Neutrophil (primary cell): ENCODE results near the gene PMVK.

Experiments used
- H3K27ac ChIP-seq: fragments of 200-600 bp; sonication (generic); 2 replicates; pipeline ENCODE4 v1.5.1; 2016; ENCODE audit warnings: mild to moderate bottlenecking, moderate library complexity
- H3K27me3 ChIP-seq: fragments of 200-600 bp; sonication (generic); 2 replicates; pipeline ENCODE4 v1.6.0; 2016; ENCODE audit warnings: mild to moderate bottlenecking
- H3K36me3 ChIP-seq: fragments of 200-600 bp; sonication (generic); 2 replicates; pipeline ENCODE4 v1.5.1; 2017
- H3K4me1 ChIP-seq, 2 experiments: fragments of 200-600 bp in 1 of 2; sonication (generic) in 1 of 2; 1 replicate in 1 of 2; 2 replicates in 1 of 2; pipeline versions ENCODE4 v1.5.1 to v1.6.1; 2013 to 2016; ENCODE audit warnings: low read depth in 1 of 2, low read length in 1 of 2, mild to moderate bottlenecking in 1 of 2, moderate library complexity in 1 of 2; ENCODE audit not compliant: control insufficient read depth in 1 of 2, insufficient read depth in 1 of 2
- H3K4me3 ChIP-seq, 2 experiments: fragments of 200-600 bp in 1 of 2; sonication (generic) in 1 of 2; 1 replicate in 1 of 2; 2 replicates in 1 of 2; pipeline ENCODE4 v1.5.1; 2013 to 2016; ENCODE audit warnings: low read depth in 1 of 2, low read length in 1 of 2, mild to moderate bottlenecking in 1 of 2, moderate library complexity in 1 of 2
- H3K9me3 ChIP-seq: fragments of 200-600 bp; sonication (generic); 2 replicates; pipeline ENCODE4 v1.5.1; 2016
- CTCF ChIP-seq: fragments of 200-600 bp; sonication (generic); IDR thresholded peaks from 2 replicates; pipeline ENCODE4 v1.5.1; 2016; ENCODE audit warnings: antibody characterized with exemption

The PMVK gene

GRCh38 chr1:154963643-154964042 lies 27.1 kb upstream of the PMVK start:
- no peak for TF ChIP-seq CTCF
- Histone ChIP-seq H3K36me3 (peaks cover 67% of the 10 kb centered on the region), H3K4me1 (peaks cover 21 to 27% of the 10 kb centered on the region in 2 experiments), H3K27ac (peak overlapping the region; percentile 13), H3K4me3 (no peak overlapping the region), H3K9me3 (no peaks in the 10 kb centered on the region), H3K27me3 (no peaks in the 10 kb centered on the region)

- H3K4me1 ChIP-seq, result peaks cover 21 to 27% of the 10 kb centered on the region in 2 experiments
- H3K4me3 ChIP-seq, result no peak overlapping the region
- H3K27me3 ChIP-seq, result no peaks in the 10 kb centered on the region
- peak overlapping the region; percentile 98 for H3K27ac ChIP-seq
- TF ChIP-seq CTCF, result no peak
- no peaks in the 10 kb centered on the region for H3K9me3 ChIP-seq
- H3K36me3 ChIP-seq, result peaks cover 63% of the 10 kb centered on the region
Measured at GRCh38 chr1:154962795-154963330, 26.3 kb upstream of the PMVK start.

GRCh38 chr1:154962156-154962749 lies 25.7 kb upstream of the PMVK start:
- peak overlapping the region; percentile 98 for H3K27ac ChIP-seq
- no peaks in the 10 kb centered on the region for H3K27me3 ChIP-seq
- peak overlapping the region; percentile 88 to 99 for H3K4me3 ChIP-seq
- H3K9me3 ChIP-seq, result no peaks in the 10 kb centered on the region
- peaks cover 21 to 27% of the 10 kb centered on the region in 2 experiments for H3K4me1 ChIP-seq
- peaks cover 57% of the 10 kb centered on the region for H3K36me3 ChIP-seq
- TF ChIP-seq CTCF, result no peak

- Histone ChIP-seq H3K9me3 (no peaks in the 10 kb centered on the region), H3K36me3 (peaks cover 49% of the 10 kb centered on the region), H3K27ac (peak within 1 kb of the TSS; percentile 98), H3K27me3 (no peaks in the 10 kb centered on the region), H3K4me1 (peaks cover 24 to 34% of the 10 kb centered on the region in 2 experiments), H3K4me3 (peak within 1 kb of the TSS; percentile 88 to 99)
- peak; percentile 88 for TF ChIP-seq CTCF
Measured at GRCh38 chr1:154961207-154962155, 25.0 kb upstream of the PMVK start, which contains the start of gene PYGO2. PYGO2 (minus strand) TSS chr1:154961782; CDS start chr1:154961576, 206 bp downstream.

GRCh38 chr1:154960446-154961136 lies 24.1 kb upstream of the PMVK start:
- Histone ChIP-seq H3K27ac (peak overlapping the region; percentile 98), H3K27me3 (no peaks in the 10 kb centered on the region), H3K4me3 (peak overlapping the region; percentile 88 to 99), H3K9me3 (no peaks in the 10 kb centered on the region), H3K36me3 (peaks cover 40% of the 10 kb centered on the region), H3K4me1 (peaks cover 31 to 39% of the 10 kb centered on the region in 2 experiments)
- TF ChIP-seq CTCF, result no peak
